A549 (cell line): ENCODE data around the gene ORC1.

ENCODE experiments used
- E2F6 ChIP-seq: IDR thresholded peaks from 2 replicates; pipeline ENCODE4 v1.6.1; 2012; ENCODE audit warnings: low read depth, borderline replicate concordance
- EP300 ChIP-seq, 2 experiments: fragments of >200 bp; sonication (Bioruptor Twin); formaldehyde crosslinking; IDR thresholded peaks; 2 replicates in 1 of 2; 3 replicates in 1 of 2; pipeline ENCODE4 v1.6.1; 2016 to 2017

GRCh38 chr1:52360595-52360968 lies 43.6 kb downstream of the ORC1 start:
- TF ChIP-seq E2F6 (no peak), EP300 (IDR thresholded peaks at IDR 0.05) (no peak)
